ENCODE results near the gene TBCD.

DNA sequence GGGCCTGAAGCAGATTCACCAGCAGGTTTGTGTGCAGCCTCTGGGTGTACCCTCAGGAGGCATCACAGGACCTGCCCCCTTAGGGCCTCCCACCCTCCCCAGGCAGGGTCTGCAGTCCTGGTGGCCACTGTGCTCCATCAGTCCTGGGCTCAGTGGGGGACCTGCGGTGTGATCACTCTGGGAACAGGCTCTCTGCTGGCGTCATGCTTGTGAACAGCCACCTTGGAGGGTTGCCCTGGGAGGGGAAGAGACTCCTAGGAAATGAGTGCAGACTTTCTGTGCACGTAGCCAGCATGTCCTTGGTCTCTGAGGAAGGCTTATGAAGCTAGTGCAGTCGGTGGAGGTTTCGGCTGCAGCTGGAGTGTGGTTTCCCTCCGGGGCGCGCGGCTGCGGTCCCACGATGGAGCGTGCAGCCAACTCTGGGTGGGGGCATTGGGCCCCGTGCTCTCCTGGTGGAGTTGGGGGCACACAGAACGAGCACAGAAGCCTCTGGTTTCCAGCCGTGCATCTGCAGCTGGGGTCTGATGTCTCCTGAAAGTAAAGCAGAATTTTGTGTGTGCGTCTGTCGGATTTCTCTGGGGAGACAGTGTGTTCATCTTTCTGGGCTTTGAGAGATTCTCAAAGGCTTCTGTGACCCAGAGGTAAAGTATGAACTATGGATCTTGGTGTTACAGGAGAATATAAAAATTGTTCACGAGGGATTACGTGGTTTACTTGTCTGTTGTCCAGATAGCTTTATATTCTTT lies 156.1 kb downstream of the TBCD start:
- TF ChIP-seq, protein P1, sequence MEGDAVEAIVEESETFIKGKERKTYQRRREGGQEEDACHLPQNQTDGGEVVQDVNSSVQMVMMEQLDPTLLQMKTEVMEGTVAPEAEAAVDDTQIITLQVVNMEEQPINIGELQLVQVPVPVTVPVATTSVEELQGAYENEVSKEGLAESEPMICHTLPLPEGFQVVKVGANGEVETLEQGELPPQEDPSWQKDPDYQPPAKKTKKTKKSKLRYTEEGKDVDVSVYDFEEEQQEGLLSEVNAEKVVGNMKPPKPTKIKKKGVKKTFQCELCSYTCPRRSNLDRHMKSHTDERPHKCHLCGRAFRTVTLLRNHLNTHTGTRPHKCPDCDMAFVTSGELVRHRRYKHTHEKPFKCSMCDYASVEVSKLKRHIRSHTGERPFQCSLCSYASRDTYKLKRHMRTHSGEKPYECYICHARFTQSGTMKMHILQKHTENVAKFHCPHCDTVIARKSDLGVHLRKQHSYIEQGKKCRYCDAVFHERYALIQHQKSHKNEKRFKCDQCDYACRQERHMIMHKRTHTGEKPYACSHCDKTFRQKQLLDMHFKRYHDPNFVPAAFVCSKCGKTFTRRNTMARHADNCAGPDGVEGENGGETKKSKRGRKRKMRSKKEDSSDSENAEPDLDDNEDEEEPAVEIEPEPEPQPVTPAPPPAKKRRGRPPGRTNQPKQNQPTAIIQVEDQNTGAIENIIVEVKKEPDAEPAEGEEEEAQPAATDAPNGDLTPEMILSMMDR (tag by site-specific recombination; IDR thresholded peaks at IDR 0.05), result no peak
- TF ChIP-seq, protein P2, sequence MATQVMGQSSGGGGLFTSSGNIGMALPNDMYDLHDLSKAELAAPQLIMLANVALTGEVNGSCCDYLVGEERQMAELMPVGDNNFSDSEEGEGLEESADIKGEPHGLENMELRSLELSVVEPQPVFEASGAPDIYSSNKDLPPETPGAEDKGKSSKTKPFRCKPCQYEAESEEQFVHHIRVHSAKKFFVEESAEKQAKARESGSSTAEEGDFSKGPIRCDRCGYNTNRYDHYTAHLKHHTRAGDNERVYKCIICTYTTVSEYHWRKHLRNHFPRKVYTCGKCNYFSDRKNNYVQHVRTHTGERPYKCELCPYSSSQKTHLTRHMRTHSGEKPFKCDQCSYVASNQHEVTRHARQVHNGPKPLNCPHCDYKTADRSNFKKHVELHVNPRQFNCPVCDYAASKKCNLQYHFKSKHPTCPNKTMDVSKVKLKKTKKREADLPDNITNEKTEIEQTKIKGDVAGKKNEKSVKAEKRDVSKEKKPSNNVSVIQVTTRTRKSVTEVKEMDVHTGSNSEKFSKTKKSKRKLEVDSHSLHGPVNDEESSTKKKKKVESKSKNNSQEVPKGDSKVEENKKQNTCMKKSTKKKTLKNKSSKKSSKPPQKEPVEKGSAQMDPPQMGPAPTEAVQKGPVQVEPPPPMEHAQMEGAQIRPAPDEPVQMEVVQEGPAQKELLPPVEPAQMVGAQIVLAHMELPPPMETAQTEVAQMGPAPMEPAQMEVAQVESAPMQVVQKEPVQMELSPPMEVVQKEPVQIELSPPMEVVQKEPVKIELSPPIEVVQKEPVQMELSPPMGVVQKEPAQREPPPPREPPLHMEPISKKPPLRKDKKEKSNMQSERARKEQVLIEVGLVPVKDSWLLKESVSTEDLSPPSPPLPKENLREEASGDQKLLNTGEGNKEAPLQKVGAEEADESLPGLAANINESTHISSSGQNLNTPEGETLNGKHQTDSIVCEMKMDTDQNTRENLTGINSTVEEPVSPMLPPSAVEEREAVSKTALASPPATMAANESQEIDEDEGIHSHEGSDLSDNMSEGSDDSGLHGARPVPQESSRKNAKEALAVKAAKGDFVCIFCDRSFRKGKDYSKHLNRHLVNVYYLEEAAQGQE (tag by site-specific recombination; IDR thresholded peaks at IDR 0.05), result no peak
- TF ChIP-seq ZNF140 (tag by site-specific recombination; IDR thresholded peaks at IDR 0.05) (no peak), MYNN (tag by site-specific recombination; IDR thresholded peaks at IDR 0.05; ENCODE audit: borderline replicate concordance) (no peak), ZNF239 (tag by site-specific recombination; IDR thresholded peaks at IDR 0.05) (no peak), ZNF510 (tag by site-specific recombination; IDR thresholded peaks at IDR 0.05; ENCODE audit: insufficient replicate concordance) (no peak), REPIN1 (tag by site-specific recombination; IDR thresholded peaks at IDR 0.05; ENCODE audit: low read depth) (no peak), ZNF707 (tag by site-specific recombination; IDR thresholded peaks at IDR 0.05) (no peak)
- TF ChIP-seq, protein P3, sequence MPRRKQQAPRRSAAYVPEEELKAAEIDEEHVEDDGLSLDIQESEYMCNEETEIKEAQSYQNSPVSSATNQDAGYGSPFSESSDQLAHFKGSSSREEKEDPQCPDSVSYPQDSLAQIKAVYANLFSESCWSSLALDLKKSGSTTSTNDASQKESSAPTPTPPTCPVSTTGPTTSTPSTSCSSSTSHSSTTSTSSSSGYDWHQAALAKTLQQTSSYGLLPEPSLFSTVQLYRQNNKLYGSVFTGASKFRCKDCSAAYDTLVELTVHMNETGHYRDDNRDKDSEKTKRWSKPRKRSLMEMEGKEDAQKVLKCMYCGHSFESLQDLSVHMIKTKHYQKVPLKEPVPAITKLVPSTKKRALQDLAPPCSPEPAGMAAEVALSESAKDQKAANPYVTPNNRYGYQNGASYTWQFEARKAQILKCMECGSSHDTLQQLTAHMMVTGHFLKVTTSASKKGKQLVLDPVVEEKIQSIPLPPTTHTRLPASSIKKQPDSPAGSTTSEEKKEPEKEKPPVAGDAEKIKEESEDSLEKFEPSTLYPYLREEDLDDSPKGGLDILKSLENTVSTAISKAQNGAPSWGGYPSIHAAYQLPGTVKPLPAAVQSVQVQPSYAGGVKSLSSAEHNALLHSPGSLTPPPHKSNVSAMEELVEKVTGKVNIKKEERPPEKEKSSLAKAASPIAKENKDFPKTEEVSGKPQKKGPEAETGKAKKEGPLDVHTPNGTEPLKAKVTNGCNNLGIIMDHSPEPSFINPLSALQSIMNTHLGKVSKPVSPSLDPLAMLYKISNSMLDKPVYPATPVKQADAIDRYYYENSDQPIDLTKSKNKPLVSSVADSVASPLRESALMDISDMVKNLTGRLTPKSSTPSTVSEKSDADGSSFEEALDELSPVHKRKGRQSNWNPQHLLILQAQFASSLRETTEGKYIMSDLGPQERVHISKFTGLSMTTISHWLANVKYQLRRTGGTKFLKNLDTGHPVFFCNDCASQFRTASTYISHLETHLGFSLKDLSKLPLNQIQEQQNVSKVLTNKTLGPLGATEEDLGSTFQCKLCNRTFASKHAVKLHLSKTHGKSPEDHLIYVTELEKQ (tag by site-specific recombination; IDR thresholded peaks at IDR 0.05; ENCODE audit: borderline replicate concordance), result no peak
- TF ChIP-seq, protein P4, sequence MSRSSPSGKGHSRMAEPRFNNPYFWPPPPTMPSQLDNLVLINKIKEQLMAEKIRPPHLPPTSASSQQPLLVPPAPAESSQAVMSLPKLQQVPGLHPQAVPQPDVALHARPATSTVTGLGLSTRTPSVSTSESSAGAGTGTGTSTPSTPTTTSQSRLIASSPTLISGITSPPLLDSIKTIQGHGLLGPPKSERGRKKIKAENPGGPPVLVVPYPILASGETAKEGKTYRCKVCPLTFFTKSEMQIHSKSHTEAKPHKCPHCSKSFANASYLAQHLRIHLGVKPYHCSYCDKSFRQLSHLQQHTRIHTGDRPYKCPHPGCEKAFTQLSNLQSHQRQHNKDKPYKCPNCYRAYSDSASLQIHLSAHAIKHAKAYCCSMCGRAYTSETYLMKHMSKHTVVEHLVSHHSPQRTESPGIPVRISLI (tag by site-specific recombination; IDR thresholded peaks at IDR 0.05), result no peak

Measured in HEK293 (cell line).